ENCODE measurements around the gene SYCE3.

The SYCE3 gene

GRCh38 chr22:50610581-50610980 lies 47.9 kb upstream of the SYCE3 start:
- no peaks in the 10 kb centered on the region for H3F3A ChIP-seq (ENCODE audit: insufficient read depth, low read length)
- TF ChIP-seq, protein P1, sequence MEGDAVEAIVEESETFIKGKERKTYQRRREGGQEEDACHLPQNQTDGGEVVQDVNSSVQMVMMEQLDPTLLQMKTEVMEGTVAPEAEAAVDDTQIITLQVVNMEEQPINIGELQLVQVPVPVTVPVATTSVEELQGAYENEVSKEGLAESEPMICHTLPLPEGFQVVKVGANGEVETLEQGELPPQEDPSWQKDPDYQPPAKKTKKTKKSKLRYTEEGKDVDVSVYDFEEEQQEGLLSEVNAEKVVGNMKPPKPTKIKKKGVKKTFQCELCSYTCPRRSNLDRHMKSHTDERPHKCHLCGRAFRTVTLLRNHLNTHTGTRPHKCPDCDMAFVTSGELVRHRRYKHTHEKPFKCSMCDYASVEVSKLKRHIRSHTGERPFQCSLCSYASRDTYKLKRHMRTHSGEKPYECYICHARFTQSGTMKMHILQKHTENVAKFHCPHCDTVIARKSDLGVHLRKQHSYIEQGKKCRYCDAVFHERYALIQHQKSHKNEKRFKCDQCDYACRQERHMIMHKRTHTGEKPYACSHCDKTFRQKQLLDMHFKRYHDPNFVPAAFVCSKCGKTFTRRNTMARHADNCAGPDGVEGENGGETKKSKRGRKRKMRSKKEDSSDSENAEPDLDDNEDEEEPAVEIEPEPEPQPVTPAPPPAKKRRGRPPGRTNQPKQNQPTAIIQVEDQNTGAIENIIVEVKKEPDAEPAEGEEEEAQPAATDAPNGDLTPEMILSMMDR (IDR thresholded peaks at IDR 0.05; ENCODE audit: low read length), result no peak
- TF ChIP-seq EZH2phosphoT487 (IDR thresholded peaks at IDR 0.05; ENCODE audit: low read length) (no peak), EZH2 (optimal IDR thresholded peaks at IDR 0.05; ENCODE audit: low read depth, low read length) (no peak)

DNA sequence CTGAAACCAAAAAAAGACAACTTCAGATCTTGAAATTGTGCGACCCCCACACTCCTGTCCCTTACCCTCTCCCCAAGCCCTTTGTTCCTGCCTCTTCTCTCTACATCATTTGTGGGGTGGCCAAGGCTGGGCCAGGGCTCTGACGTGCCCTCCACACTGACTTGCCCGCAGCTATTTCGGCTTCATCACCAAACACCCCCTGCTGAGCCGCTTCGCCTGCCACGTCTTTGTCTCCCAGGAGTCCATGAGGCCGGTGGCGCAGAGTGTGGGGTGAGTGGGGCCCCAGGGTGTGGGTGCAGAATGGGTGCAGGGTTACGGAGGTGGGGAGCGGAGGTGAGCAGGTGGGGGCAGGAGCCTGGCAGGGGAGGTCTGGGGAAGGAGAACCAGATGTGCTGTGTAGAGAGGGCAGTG lies 47.3 kb upstream of the SYCE3 start:
- TF ChIP-seq EZH2phosphoT487 (IDR thresholded peaks at IDR 0.05; ENCODE audit: low read length) (no peak), EZH2 (optimal IDR thresholded peaks at IDR 0.05; ENCODE audit: low read depth, low read length) (no peak)
- TF ChIP-seq, protein P1 (IDR thresholded peaks at IDR 0.05; ENCODE audit: low read length), result no peak
- Histone ChIP-seq H3K79me2 (ENCODE audit: low read length) (no peaks in the 10 kb centered on the region), H3K9me2 (replicated peaks; ENCODE audit: insufficient read depth, low read length) (no peaks in the 10 kb centered on the region), H3K9ac (ENCODE audit: low read length) (no peak overlapping the region), H3K4me2 (ENCODE audit: low read depth, low read length) (no peak overlapping the region), H2AFZ (ENCODE audit: low read length) (no peak overlapping the region), H3F3A (ENCODE audit: insufficient read depth, low read length) (no peaks in the 10 kb centered on the region), H3K4me3 (ENCODE audit: low read length) (no peak overlapping the region), H3K4me1 (ENCODE audit: low read length) (no peaks in the 10 kb centered on the region), H3K27ac (ENCODE audit: low read length) (no peak overlapping the region), H3K36me3 (replicated peaks; ENCODE audit: insufficient read depth, low read length) (no peaks in the 10 kb centered on the region), H3K9me3 (replicated peaks; ENCODE audit: insufficient read depth, low read length) (no peaks in the 10 kb centered on the region), H4K20me1 (ENCODE audit: insufficient read depth, low read length) (no peaks in the 10 kb centered on the region), H3K27me3 (replicated peaks; ENCODE audit: insufficient read depth, low read length) (peaks cover 86% of the 10 kb centered on the region)
- no peak for DNase-seq

More at GRCh38 chr22:50610581-50610980, 47.9 kb upstream of the SYCE3 start:
- no peak overlapping the region for H3K4me2 ChIP-seq (ENCODE audit: low read depth, low read length)
- no peaks in the 10 kb centered on the region for H3K79me2 ChIP-seq (ENCODE audit: low read length)
- no peak overlapping the region for H3K27ac ChIP-seq (ENCODE audit: low read length)
- peaks cover 83% of the 10 kb centered on the region for H3K27me3 ChIP-seq (replicated peaks; ENCODE audit: insufficient read depth, low read length)
- H3K4me3 ChIP-seq (ENCODE audit: low read length), result no peak overlapping the region
- no peaks in the 10 kb centered on the region for H3K4me1 ChIP-seq (ENCODE audit: low read length)
- H3K9me2 ChIP-seq (replicated peaks; ENCODE audit: insufficient read depth, low read length), result no peaks in the 10 kb centered on the region
- no peak overlapping the region for H2AFZ ChIP-seq (ENCODE audit: low read length)
- H3K36me3 ChIP-seq (replicated peaks; ENCODE audit: insufficient read depth, low read length), result no peaks in the 10 kb centered on the region
- no peak overlapping the region for H3K9ac ChIP-seq (ENCODE audit: low read length)
- no peak for DNase-seq
- H3K9me3 ChIP-seq (replicated peaks; ENCODE audit: insufficient read depth, low read length), result no peaks in the 10 kb centered on the region
- H4K20me1 ChIP-seq (ENCODE audit: insufficient read depth, low read length), result no peaks in the 10 kb centered on the region

DNA sequence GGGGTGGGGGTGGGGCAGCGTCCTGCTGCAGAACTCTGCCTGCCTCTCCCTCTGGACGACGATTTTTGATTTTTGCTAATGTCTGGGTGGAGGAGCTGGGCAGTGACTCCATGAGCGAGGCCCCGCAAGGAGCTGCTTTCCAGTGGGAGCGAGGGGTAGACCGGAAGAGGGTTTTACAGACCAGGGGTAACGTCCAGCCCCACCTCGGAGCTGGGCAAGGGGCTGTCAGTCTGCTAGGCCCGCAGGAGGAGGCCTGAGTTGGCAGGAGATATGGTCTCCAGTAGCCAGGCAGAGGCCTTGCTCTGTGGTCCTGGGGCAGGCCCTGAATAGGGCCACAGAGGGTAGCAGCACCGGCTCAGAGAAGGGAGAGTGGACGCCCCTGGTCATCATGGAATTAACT lies 46.9 kb upstream of the SYCE3 start:
- H3K9me2 ChIP-seq (replicated peaks; ENCODE audit: insufficient read depth, low read length), result no peaks in the 10 kb centered on the region
- no peak overlapping the region for H2AFZ ChIP-seq (ENCODE audit: low read length)
- no peaks in the 10 kb centered on the region for H4K20me1 ChIP-seq (ENCODE audit: insufficient read depth, low read length)
- H3K27ac ChIP-seq (ENCODE audit: low read length), result no peak overlapping the region
- no peak overlapping the region for H3K4me2 ChIP-seq (ENCODE audit: low read depth, low read length)
- no peak overlapping the region for H3K4me3 ChIP-seq (ENCODE audit: low read length)
- TF ChIP-seq EZH2phosphoT487 (IDR thresholded peaks at IDR 0.05; ENCODE audit: low read length), result no peak
- TF ChIP-seq, protein P1 (IDR thresholded peaks at IDR 0.05; ENCODE audit: low read length), result no peak
- no peak for TF ChIP-seq EZH2 (optimal IDR thresholded peaks at IDR 0.05; ENCODE audit: low read depth, low read length)
- H3K36me3 ChIP-seq (replicated peaks; ENCODE audit: insufficient read depth, low read length), result no peaks in the 10 kb centered on the region
- no peaks in the 10 kb centered on the region for H3K4me1 ChIP-seq (ENCODE audit: low read length)
- no peaks in the 10 kb centered on the region for H3K79me2 ChIP-seq (ENCODE audit: low read length)
- DNase-seq, result no peak
- H3K9ac ChIP-seq (ENCODE audit: low read length), result no peak overlapping the region
- no peaks in the 10 kb centered on the region for H3K9me3 ChIP-seq (replicated peaks; ENCODE audit: insufficient read depth, low read length)
- no peaks in the 10 kb centered on the region for H3F3A ChIP-seq (ENCODE audit: insufficient read depth, low read length)
- H3K27me3 ChIP-seq (replicated peaks; ENCODE audit: insufficient read depth, low read length), result peaks cover 90% of the 10 kb centered on the region

Measured in MM.1S (cell line).